ENCODE measurements around the gene PACSIN3. TPM values are rescaled to one million over a fixed set of nuclear protein-coding genes. Genes with fewer than 3 reads are reported as not detected.

PACSIN3 gene
- total and polyA plus RNA-seq, 2 of the 13 experiments (the other 11 are each of a cell fraction or from before 2014, with no cell fraction given) = 47.9 to 93.3 TPM

- TF ChIP-seq, protein P1, sequence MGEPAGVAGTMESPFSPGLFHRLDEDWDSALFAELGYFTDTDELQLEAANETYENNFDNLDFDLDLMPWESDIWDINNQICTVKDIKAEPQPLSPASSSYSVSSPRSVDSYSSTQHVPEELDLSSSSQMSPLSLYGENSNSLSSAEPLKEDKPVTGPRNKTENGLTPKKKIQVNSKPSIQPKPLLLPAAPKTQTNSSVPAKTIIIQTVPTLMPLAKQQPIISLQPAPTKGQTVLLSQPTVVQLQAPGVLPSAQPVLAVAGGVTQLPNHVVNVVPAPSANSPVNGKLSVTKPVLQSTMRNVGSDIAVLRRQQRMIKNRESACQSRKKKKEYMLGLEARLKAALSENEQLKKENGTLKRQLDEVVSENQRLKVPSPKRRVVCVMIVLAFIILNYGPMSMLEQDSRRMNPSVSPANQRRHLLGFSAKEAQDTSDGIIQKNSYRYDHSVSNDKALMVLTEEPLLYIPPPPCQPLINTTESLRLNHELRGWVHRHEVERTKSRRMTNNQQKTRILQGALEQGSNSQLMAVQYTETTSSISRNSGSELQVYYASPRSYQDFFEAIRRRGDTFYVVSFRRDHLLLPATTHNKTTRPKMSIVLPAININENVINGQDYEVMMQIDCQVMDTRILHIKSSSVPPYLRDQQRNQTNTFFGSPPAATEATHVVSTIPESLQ (CRISPR knock-in tag; conservative IDR thresholded peaks at IDR 0.05) = no peak
- TF ChIP-seq GLMP (CRISPR knock-in tag; IDR thresholded peaks at IDR 0.05; ENCODE audit: borderline replicate concordance) (no peak), HIC2 (CRISPR knock-in tag; IDR thresholded peaks at IDR 0.05; ENCODE audit: low read depth) (no peak), NFRKB (IDR thresholded peaks at IDR 0.05) (no peak), ARID3A (IDR thresholded peaks at IDR 0.05; ENCODE audit: low read depth, low read length) (no peak), ZBTB20 (CRISPR knock-in tag; IDR thresholded peaks at IDR 0.05; ENCODE audit: borderline replicate concordance, low read depth) (no peak), ZNF776 (CRISPR knock-in tag; IDR thresholded peaks at IDR 0.05) (no peak), MZF1 (CRISPR knock-in tag; IDR thresholded peaks at IDR 0.05; ENCODE audit: borderline replicate concordance) (no peak), ATF1 (CRISPR knock-in tag; IDR thresholded peaks at IDR 0.05) (no peak), ZNF235 (CRISPR knock-in tag; IDR thresholded peaks at IDR 0.05; ENCODE audit: borderline replicate concordance) (no peak), KLF9 (CRISPR knock-in tag; IDR thresholded peaks at IDR 0.05; ENCODE audit: low read depth) (no peak), ZNF326 (CRISPR knock-in tag; IDR thresholded peaks at IDR 0.05; ENCODE audit: borderline replicate concordance) (no peak), SPEN (CRISPR knock-in tag; IDR thresholded peaks at IDR 0.05; ENCODE audit: low read depth) (no peak), NFKBIZ (CRISPR knock-in tag; IDR thresholded peaks at IDR 0.05) (0 out of 2 replicates have a peak, but pooled peaks have one; percentile 58), GTF2F1 (IDR thresholded peaks at IDR 0.05; ENCODE audit: low read length) (no peak), TEAD3 (CRISPR knock-in tag; optimal IDR thresholded peaks at IDR 0.05; ENCODE audit: borderline replicate concordance) (peak; percentile 42), HDAC6 (IDR thresholded peaks at IDR 0.05; ENCODE audit: low read depth, low read length) (no peak)
- TF ChIP-seq, protein P2, sequence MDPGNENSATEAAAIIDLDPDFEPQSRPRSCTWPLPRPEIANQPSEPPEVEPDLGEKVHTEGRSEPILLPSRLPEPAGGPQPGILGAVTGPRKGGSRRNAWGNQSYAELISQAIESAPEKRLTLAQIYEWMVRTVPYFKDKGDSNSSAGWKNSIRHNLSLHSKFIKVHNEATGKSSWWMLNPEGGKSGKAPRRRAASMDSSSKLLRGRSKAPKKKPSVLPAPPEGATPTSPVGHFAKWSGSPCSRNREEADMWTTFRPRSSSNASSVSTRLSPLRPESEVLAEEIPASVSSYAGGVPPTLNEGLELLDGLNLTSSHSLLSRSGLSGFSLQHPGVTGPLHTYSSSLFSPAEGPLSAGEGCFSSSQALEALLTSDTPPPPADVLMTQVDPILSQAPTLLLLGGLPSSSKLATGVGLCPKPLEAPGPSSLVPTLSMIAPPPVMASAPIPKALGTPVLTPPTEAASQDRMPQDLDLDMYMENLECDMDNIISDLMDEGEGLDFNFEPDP (CRISPR knock-in tag; conservative IDR thresholded peaks at IDR 0.05) = no peak
- TF ChIP-seq, protein P3, sequence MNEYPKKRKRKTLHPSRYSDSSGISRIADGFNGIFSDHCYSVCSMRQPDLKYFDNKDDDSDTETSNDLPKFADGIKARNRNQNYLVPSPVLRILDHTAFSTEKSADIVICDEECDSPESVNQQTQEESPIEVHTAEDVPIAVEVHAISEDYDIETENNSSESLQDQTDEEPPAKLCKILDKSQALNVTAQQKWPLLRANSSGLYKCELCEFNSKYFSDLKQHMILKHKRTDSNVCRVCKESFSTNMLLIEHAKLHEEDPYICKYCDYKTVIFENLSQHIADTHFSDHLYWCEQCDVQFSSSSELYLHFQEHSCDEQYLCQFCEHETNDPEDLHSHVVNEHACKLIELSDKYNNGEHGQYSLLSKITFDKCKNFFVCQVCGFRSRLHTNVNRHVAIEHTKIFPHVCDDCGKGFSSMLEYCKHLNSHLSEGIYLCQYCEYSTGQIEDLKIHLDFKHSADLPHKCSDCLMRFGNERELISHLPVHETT (CRISPR knock-in tag; conservative IDR thresholded peaks at IDR 0.05) = no peak
Measured at GRCh38 chr11:47152953-47153950, 33.0 kb downstream of the PACSIN3 start (continued).
